HL-60/S4 treated with phorbol 12-myristate 13-acetate at 8.2 ng/mL for 4 days and 3 days (cell line): ENCODE measurements around the gene TNFAIP2.

Experiments used
- in situ Hi-C: fragments of 300-500 bp; cut with MboI; formaldehyde crosslinking; loops from 2 replicates; pipeline ENCODE4 v1.15.0; 2022; ENCODE audit warnings: low sequenced_read_pairs

The TNFAIP2 gene

DNA sequence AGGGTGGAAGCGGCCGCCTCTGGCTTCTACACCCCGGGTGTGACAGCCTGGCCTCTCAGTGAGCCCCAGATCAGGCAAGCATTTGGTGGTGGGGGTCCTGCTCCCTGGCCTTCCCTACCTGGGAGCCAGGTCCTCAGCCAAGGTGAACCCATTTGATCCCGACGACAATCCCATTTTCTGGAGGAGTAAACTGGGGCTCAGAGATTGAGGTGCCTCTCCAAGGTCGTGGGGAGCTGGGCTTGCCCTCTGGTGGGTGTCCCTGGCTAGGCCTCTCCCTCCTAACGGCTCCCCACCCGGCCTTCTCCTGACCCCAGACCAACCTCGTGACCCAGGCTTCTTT, 31.4 kb upstream of the TNFAIP2 start:
- in situ Hi-C loops, result no loop called here

DNA sequence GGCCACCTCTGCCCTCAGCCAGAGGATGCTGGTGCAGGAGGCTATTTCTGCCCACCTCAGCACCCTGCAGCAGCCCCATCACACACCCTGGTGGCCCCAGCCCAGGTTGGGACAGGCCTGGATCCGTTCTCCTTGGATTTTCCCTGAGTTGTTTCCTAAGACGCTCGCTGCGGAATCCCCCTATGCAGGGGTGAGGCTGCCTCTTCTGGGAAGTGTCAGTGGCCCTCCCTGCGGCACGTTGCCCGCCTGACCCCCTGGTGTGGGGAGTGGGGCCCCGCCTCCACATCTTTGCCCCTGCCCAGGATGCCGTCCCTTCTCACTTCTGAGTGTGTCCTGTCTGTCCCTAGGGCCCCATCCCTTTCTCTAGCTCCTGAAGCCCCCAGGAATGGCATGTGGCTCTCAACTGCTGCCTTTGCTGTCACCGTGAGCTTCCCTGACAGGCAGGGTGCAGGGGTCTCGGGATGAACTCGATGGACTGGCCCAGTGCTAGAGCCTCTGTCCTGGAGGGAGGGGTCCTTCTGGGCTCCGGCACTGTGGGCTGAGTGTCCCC, 29.3 kb upstream of the TNFAIP2 start:
- in situ Hi-C loops, result no loop called here

DNA sequence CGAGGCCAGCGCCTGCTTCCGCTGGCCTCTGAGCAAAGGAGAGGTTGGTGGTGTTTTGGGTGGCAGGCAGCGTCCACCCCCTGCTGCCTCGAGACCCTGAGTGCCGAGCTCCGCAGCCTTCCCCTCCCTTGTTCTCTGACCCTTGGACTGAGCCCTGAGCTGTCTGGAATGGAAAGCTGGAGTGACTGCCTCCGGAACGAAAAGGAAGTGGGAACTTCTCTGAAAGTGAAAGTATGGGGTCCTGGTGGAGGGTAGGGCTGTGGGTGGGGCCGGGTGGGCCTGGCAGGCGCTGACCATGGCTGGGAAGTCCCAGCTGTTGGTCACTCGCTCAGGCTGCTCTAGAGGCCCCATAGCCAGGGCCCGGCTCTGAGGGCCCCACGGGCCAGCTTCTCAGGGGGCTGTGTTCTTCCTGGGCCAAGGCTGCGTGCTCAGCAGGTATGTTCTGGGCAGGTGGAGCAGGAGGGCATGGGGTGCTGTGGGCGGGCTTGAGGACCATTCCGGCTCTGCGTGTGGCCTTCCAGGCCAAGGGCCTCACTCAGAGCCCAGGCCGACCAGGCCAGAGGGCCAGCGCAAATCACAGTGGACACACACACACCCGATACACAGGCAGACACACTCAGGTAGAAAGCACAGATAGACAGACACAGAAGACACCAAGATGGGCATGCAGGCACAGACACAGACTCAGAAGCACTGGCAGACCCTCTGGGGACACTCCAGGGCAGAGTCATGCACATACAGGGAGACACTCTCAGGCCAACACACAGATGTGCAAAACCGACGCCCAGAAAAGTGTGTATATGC, 28.7 kb upstream of the TNFAIP2 start, which contains the start of gene EXOC3L4:
TSS of gene EXOC3L4 (plus strand) at position 320 of the 804 bp plus-strand sequence. CDS start 5,495 bp downstream, outside the sequence.
- in situ Hi-C loops, result no loop called here

DNA sequence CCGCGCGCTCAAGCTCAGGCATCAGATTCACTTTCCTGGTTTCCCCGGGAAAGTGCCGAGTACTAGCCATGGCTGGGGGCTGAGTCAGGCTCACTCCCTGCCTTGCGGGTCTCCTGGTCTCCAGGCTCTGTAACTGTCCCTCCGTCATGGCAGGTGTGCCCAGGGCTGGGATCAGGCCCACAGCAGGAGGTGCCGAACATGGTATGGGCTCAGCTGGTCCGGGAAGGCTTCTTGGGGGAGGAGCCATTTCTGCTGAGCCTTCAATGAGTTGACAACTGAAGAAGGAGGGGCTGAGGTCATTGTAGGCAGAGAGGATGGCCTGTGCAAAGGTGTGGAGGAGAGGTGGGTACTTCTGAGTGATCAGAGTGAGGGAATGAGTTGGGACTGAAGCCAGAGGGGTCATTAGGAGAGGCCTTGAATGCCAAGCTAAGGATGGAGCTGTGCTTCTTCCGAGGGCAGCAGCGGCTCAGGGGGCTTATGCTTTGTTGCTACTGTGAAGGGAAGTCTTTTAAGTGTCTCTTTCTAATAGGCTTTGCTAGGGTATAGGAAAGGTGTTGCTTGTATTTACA, 28.0 kb upstream of the TNFAIP2 start:
- in situ Hi-C loops, result no loop called here

DNA sequence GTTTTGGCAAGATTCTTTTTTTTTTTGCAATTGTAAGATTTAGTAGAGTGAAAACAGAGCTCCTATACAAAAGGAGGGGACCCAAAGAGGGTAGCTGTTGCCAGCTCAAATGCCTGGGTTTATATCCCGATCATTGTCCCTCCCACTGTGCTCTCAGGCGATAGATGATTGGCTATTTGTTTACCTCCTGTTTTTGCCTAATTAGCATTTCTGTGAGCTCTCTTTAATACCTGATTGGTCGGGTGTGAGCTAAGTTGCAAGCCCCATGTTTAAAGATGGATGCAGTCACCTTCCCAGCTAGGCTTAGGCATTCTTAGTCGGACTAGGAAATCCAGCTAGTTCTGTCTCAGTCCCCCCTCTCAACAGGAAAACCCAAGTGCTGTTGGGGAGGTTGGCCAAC, 26.9 kb upstream of the TNFAIP2 start:
- in situ Hi-C loops, result no loop called here

DNA sequence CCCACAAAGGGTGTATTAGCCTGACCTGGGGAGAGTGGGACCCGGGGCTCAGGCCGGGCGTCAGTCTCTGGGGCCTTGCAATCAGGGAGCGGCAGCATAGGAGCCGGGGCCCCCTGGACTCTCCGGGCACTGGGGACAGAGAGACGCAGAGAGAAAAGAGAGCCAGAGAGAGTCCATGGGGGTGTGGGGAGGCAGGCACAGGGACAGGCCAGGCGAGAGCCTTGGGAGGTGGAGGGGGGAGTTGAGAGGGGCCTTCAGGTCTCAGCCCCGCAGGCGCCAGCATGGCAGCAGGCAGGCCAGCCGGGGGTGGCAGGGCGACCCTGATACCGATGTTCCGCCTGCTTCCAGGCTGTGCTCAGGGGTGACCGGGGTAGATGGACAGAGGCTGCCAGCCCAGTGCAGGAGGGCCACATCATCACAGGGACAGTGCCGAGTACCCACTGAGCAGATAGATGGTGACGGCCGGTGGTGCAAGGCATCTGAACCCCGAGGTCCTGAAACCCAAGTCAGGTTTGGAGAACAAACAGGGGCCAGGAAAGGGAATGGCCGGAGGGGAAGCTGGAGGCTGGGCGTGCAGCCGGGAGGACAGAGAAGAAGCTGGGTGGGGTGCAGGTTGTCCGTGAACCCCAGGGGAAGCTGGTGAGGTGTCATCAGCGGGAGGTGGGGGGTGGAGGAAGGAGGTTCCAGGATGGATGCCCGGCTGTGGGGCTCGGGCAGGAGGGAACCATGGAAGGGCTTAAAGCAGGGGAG, 25.8 kb upstream of the TNFAIP2 start:
- in situ Hi-C loops, result no loop called here

DNA sequence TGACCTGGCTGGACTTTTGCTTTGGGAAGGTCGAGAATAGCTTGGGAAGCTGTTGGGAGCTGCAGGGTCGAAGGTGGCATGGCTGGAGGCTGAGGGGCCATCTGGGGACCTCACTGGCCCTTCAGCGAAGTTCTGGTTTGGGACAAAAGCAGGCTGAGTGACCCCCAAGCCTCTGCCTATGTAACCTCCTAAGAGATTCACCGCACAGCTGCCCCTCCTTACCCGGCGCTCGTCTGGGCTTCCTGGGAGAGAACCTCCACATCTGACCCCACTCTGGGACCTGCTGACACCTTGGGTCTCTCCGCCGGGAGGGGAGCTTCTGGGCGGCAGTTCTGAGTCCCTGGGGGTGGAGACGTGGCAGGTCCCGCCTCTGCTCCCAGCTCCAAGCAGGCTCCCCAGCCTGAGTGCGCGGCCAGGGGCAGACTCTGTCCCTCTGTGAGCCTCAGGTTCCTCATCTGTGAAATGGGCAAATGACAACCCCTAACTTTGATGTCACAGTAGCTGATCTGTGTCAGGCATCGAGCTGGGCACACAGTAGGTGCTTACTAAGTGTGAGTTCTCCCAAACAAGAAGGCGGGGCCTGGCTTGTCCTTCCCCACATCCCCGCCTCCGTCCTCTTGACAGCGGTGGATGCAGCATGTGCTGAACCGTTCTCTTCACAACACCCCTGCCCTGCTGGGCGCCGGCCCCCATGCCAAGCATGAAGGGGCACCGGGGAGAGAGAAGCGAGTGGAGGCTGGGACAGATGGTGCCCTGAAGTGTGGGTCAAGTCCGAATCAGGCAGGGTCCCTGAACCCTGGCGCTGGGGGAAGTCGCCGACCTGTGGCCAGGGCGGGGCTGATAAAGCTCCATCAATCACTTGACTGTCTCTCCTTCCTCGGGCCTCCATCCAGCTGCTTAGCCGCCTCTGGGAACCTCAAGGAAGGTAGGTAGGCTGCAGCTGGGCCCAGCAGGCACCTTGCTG, 25.0 kb upstream of the TNFAIP2 start:
- in situ Hi-C loops, result no loop called here

DNA sequence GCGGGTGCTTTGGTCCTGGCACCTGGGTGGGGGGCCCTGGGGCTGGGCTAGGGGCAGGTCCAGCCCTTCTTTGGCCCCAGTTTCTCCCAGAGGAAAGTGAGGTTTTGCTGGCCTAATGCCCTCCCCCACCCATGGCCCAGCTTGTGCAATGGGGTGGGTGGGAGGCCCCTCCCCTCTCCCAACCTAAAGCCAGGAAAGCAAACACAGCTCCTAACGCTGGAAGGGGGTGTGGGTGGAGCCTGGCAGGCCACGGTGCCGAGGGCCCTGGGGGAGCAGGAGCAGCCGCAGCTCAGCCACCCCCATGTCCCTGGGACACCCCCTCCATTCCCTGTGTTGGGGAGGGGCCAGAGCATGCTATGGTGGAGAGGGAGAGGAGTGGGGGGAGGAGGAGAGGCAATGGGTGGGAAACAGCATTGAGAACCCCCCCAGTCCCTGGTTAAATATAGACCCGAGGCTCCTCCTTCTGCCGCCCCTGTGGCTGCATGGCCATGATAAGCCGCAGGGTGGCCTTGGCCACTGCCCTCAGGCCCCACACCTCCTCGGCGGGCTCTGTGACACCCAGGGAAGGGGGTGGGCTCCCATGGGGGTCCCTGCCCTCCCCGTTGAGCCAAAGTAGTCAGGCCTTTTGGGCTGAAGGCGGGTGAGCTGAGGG, 24.1 kb upstream of the TNFAIP2 start:
- in situ Hi-C loops, result no loop called here

DNA sequence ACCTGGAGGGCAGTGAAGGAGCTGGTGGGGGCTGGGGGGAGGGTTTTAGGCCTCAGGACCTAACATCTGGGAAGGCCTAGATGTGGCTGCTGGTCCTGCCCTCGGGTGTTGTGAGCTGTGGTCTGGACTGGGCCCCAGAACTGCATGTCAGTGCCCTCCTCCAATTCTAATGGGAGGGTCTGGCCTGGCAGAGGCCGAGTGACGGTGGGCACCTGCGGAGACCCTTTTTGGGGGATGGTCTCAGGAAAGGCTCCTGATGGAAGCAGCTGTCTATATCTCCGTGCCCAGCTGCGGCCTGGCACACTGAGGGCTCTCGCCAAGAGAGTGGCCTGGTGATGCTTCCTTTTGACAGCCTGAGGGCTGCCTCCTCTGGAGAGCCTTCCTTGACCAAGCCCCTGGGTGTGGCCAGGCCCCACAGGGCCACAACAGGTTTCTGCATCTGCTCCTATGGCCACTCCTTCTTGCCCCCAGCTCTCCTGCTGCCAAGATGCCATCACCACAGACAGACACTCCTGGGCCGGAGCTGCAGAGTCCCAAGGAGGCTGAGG, 23.5 kb upstream of the TNFAIP2 start:
- in situ Hi-C loops, result no loop called here

DNA sequence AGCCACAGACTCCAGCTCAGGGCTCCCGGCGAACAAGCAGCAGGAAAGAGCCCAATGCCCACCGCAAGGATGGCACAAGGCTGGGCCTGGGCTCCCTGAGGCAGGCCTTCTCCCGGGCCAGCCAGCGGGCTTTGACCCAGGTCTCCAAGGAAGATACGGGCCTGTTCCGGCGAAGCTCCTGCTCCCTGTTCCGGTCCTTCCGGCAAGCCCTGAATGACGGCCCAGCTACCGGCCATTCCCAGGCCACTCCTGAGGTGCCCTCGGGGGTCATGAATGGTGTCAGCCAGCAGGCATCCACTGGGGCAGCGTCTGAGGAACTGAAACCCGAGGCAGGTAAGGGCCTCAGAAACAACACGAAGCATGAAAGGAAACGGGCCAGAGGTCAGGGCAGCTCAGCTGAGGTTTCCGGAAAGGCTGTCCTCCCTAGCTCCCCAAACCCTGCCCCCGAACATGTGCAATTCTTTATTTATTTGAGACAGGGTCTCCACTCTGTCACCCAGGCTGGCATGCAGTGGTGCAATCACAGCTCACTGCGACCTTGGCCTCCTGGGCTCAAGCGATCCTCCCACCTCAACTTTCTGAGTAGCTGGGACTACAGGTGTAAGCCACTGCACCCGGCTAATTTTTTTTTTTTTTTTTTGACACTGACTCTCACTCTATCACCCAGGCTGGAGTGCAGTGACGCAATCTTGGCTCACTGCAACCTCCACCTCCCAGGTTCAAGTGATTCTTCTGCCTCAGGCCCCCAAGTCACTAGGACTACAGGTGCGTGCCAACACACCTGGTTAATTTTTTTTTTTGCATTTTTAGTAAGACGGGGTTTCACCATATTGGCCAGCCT, 22.8 kb upstream of the TNFAIP2 start:
- in situ Hi-C loops, result no loop called here

DNA sequence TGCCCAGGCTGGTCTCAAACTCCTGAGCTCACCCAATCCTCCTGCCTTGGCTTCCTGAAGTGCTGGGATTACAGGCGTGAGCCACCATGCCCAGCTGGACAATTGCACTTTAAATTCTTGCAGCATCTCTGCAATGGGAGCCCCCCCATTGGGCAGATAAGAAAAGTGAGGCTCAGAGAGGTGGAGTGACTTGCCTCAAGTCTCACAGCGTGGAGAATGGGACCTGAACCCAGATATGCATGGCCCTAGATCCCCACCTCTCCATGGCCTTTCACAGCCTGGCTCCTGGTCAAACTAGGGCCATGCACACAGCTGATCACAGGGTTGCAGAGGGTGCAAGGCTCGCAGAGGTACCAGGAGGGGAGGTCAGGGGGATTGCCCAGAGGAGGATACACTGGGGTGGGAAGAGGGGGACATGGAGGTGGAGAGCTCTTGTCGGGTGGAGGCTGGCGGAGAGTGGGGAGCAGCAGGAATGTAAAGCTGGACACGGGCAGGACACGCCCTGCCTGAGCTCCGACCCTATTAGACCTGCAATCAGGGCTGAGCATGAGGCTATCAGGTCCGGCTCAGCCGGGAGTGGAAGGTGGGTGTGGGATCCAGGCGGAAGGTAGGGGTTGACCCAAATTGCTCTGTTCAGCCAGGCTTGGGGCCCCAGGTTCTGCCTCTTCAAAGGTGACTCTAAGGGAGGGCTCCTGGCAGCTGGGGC, 21.9 kb upstream of the TNFAIP2 start:
- in situ Hi-C loops, result no loop called here

DNA sequence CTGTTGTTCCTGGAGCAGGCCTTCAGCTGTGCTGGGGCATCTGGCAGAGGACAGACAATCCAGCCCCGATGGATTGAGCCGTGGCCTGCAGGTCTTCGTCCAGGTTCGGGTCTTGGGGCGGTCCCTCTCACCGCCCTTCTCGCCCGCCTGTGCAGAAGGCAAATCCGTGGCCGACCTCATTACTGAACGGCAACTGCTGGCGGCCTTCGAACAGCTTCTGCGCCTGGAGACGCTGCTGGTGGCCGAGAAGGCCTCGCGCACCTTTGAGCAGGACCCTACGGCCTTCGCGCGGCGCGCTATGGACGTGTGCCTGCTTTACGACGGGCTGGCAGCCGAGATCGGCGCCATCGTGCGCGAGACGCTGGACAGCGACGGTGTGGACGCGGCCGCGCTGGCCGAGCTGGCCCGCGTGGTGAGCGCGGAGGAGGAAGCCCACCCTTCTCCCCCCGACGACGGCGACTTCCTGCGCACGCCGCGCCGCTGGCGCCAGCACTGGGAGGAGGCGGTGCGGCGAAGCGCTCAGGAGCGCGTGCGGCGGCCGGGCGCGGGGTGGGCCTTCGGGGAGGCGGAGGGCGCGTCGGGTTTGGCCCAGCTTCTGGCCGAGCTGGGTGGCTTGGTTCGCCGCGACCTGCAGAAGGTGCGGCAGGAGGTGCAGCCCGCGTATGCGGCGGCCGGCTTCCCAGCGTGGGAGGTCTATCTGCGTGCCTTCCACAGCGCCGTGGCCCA, 21.1 kb upstream of the TNFAIP2 start:
- in situ Hi-C loops, result no loop called here

DNA sequence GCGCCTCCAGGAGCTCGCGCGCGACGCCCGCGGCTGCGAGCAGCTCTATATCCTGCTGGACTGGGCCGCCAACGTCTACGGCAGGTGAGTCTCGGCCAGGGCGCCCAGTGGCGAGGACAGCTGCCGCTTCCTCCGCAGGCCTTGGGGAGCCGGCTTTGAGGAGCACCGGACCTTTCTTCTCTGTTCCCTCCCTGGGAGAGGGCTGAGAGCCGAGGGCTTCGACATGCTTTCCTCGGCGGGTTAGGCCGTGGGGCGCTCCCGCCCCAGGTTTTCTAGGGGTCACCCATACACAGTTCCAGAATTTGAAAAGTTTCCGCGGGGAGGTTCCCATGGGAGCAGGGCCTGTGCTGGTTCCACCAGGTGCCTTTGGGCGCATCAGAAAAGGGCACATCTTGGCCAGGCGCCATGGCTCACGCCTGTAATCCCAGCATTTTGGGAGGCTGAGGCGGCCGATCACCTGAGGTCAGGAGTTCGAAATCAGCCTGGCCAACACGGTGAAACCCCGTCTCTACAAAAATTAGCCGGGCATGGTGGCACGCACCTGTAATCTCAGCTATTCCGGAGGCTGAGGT, 20.5 kb upstream of the TNFAIP2 start:
- in situ Hi-C loops, result no loop called here

DNA sequence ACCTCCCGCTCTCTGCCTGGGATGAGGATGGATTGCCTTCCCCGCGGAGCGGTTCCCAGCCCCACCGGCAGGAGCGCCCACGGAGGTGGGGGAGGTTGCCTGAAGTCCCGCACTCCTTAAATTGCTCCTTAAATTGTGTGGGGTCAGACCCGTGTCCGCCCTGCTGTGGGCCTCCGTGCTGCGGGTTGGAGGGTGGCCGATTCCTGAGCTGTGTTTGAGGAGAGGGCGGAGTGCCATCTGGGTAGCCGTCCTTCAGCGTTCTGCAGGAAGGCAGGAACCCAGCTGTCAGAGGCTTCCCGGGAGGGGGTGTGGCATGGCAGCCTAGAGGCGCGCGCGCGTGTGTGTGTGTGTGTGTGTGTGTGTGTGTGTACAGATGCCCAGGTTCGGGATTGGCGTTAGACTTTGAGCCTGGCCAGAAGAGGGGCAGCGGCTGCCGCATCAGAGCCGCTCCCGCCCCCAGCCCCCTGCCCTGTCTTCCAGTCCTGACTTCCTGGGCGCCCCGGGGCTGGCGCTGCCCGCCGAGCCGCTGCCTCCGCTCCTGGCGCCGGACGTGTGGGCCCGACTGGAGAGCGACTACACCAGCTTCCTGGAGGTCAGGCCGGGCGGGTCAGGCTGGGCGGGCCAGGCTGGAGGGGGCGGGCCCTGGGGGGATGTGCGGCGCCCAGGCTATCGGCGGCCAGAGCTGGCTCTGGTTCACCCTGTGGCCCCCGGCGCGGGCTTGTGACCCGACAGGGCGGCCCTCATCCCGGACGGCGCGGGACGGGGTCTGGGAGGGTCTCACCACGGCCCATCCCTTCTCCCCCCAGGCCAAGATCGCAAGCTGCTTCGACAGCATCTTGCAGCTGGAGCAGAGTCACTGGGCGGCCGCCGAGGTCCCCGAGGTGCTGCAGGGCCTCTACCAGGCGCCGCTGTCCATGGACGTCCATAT, 19.5 kb upstream of the TNFAIP2 start:
- in situ Hi-C loops, result no loop called here

DNA sequence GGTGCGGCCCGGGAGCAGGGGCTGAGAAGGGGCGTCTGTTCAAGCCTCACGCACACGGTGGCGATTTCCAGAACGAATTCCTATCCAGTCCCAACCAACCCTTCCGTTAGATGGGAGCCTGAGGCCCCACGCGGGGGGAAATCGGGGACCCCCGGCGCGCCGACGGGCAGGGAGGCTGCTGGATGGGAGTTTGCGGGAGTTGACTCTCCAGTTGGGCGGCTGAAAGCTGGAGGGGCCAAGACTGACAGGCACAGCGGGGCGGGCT, 18.9 kb upstream of the TNFAIP2 start:
- in situ Hi-C loops, result no loop called here

DNA sequence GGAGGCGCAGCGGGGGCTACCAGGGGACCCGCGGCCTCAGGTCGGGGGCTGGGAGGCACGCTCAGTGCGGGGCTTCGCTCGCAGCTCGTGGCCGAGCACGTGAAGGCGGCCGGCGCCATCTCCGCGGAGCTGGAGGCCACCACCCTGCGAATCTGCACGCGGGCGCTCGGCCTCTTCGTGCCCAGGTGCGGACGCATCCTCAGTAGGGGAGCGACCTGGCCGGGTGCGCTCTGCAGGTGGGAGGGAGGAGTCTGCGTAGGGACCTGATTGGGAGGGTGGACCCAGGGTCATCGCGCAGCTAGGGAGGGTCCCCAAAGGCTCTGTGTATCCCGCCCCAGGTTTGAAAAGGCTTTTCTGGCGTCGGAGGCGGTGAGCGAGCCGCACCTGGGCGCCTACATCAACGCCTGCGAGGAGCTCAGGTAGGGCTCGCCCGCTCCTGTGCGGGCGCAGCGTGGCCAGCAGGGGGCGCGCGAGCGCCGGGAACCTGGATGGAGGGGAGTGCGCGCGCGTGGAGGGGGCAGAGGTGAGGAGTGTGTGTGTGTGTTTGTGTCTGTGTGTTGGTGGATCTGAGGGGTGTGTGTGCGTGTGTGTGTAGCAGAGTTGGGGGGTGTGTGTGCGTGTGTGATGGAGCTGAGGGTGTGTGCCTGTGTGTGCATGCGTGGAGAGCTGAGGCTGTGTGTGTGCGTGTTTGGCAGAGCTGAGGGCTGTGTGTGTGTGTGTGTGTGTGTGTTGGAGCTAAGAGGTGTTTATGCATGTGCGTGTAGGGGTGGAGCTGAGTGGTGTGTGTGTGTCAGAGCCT, 18.4 kb upstream of the TNFAIP2 start:
- in situ Hi-C loops, result no loop called here
